Upper lobe of left lung (tissue), 4 donors: Measurements from ENCODE around the gene GRIK4.

Experiments used
- CTCF ChIP-seq, 6 experiments: fragments of 450-650 bp in 4 of 6; fragments of 200-600 bp in 2 of 6; sonication (generic) in 2 of 6; IDR thresholded peaks; one replicate each; pipeline ENCODE4 v1.5.1; 2016 to 2019; ENCODE audit warnings: antibody characterized with exemption in 6 of 6
- EP300 ChIP-seq, 4 donors: sonication (generic); formaldehyde crosslinking; IDR thresholded peaks; one replicate each; pipeline ENCODE4 v1.5.1; 2017; ENCODE audit warnings: antibody characterized with exemption in 4 of 4, control low read depth in 2 of 4
- POLR2A ChIP-seq, 4 donors: fragments of 450-650 bp; IDR thresholded peaks; one replicate each; pipeline ENCODE4 v1.5.1; 2016 to 2017; ENCODE audit warnings: antibody characterized with exemption in 4 of 4, mild to moderate bottlenecking in 2 of 4
- POLR2AphosphoS5 ChIP-seq, 2 donors: sonication (generic); formaldehyde crosslinking; IDR thresholded peaks; one replicate each; pipeline ENCODE4 v1.5.1; 2017; ENCODE audit warnings: antibody characterized with exemption in 2 of 2

GRCh38 chr11:120558744-120559431, 47.3 kb downstream of the GRIK4 start:
- TF ChIP-seq CTCF (IDR thresholded peaks at IDR 0.05) = no peak
- no peak for TF ChIP-seq POLR2A (IDR thresholded peaks at IDR 0.05)
- TF ChIP-seq EP300 (IDR thresholded peaks at IDR 0.05) = no peak
- no peak for TF ChIP-seq POLR2AphosphoS5 (IDR thresholded peaks at IDR 0.05)
